Measurements from ENCODE around the gene JMJD8. TPM values are rescaled to one million over a fixed set of nuclear protein-coding genes. Genes with fewer than 3 reads are reported as not detected.

The JMJD8 gene
- polyA plus RNA-seq, 1 donor from 2014 or later, result 7.3 TPM

Other genes starting within 250 kb of the JMJD8 start
- gene CAPN15, start 156.6 kb downstream of the JMJD8 start, polyA plus RNA-seq, result 0.31 and 0.76 TPM in 2 replicates
- gene PRR35, start 123.9 kb downstream of the JMJD8 start, polyA plus RNA-seq, result not detected in 2 replicates
- gene NHLRC4, start 117.3 kb downstream of the JMJD8 start, polyA plus RNA-seq, result not detected in 2 replicates
- 0.84 and 1.6 TPM in 2 replicates for gene PIGQ, start 114.4 kb downstream of the JMJD8 start, polyA plus RNA-seq
- 0.60 and 4.0 TPM in 2 replicates for gene RAB40C, start 94.3 kb downstream of the JMJD8 start, polyA plus RNA-seq
- 0.16 and 0.27 TPM in 2 replicates for gene WFIKKN1, start 53.3 kb downstream of the JMJD8 start, polyA plus RNA-seq
- gene METTL26, start 48.0 kb downstream of the JMJD8 start, polyA plus RNA-seq, result 32.5 and 32.9 TPM in 2 replicates
- gene MCRIP2, start 42.5 kb downstream of the JMJD8 start, polyA plus RNA-seq, result 3.1 and 7.9 TPM in 2 replicates
- 1.5 and 2.0 TPM in 2 replicates for gene WDR90, start 35.0 kb downstream of the JMJD8 start, polyA plus RNA-seq
- gene RHOT2, start 16.2 kb downstream of the JMJD8 start, polyA plus RNA-seq, result 7.1 and 8.1 TPM in 2 replicates
- 0.89 and 2.3 TPM in 2 replicates for gene RHBDL1, start 8.7 kb downstream of the JMJD8 start, polyA plus RNA-seq
- 61.7 and 72.9 TPM in 2 replicates for gene STUB1, start 3.9 kb downstream of the JMJD8 start, polyA plus RNA-seq
- gene WDR24, start 6.1 kb upstream of the JMJD8 start, polyA plus RNA-seq, result 0.24 and 0.59 TPM in 2 replicates
- 8.0 and 22.9 TPM in 2 replicates for gene FBXL16, start 21.5 kb upstream of the JMJD8 start, polyA plus RNA-seq
- 0.09 and 0.34 TPM in 2 replicates for gene METRN, start 30.8 kb upstream of the JMJD8 start, polyA plus RNA-seq
- 8.9 and 12.8 TPM in 2 replicates for gene ANTKMT, start 36.8 kb upstream of the JMJD8 start, polyA plus RNA-seq
- not detected in 2 replicates for gene CCDC78, start 42.1 kb upstream of the JMJD8 start, polyA plus RNA-seq
- 0.38 and 3.0 TPM in 2 replicates for gene HAGHL, start 42.8 kb upstream of the JMJD8 start, polyA plus RNA-seq
- 1.2 and 3.4 TPM in 2 replicates for gene CIAO3, start 56.7 kb upstream of the JMJD8 start, polyA plus RNA-seq
- gene MSLN, start 76.4 kb upstream of the JMJD8 start, polyA plus RNA-seq, result not detected in 2 replicates
- gene RPUSD1, start 104.0 kb upstream of the JMJD8 start, polyA plus RNA-seq, result 2.8 and 5.1 TPM in 2 replicates
- 0.39 and 1.4 TPM in 2 replicates for gene CHTF18, start 104.3 kb upstream of the JMJD8 start, polyA plus RNA-seq
- 2,278 and 2,470 TPM in 2 replicates for gene GNG13, start 116.4 kb upstream of the JMJD8 start, polyA plus RNA-seq

Measured in Purkinje cell (primary cell).